Coronary artery (tissue), 2 donors: Measurements from ENCODE around the gene C19orf67.

Experiments
- DNase-seq: peaks from one replicate; pipeline ENCODE4 v3.0.0-alpha.2; 2017; ENCODE audit warnings: low spot score
- H3K27ac ChIP-seq, 2 donors: fragments of 200-600 bp; sonication (generic); one replicate each; pipeline ENCODE4 v1.5.1; 2016 to 2019
- H3K4me3 ChIP-seq: fragments of 200-600 bp; sonication (generic); 2 replicates; pipeline ENCODE4 v1.5.1; 2016; ENCODE audit warnings: mild to moderate bottlenecking, moderate library complexity
- TF ChIP-seq, protein P1 (sequence below): fragments of 200-600 bp; sonication (generic); IDR thresholded peaks from one replicate; pipeline ENCODE4 v1.5.1; 2019; ENCODE audit warnings: antibody characterized with exemption

The C19orf67 gene

DNA sequence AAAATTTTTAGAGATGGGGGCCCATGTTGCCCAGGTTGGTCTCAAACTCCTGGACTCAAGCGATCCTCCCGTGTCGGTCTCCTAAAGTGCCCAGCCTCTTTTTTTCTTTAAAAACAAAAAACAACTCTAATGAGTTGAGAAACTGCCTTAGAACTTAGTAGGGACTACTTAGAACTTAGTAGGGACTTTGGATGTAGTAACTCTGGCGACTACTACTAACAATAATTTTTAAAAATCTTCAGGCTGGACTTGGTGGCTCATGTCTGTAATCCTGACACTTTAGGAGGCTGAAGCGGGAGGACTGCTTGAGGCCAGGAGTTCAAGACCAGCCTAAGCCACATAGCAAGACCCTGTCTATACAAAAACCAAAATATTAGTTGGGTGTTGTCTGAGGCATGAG is 515 bp upstream of the C19orf67 start:
- Histone ChIP-seq H3K27ac (no peak overlapping the region), H3K4me3 (no peak overlapping the region)
- TF ChIP-seq, protein P1, sequence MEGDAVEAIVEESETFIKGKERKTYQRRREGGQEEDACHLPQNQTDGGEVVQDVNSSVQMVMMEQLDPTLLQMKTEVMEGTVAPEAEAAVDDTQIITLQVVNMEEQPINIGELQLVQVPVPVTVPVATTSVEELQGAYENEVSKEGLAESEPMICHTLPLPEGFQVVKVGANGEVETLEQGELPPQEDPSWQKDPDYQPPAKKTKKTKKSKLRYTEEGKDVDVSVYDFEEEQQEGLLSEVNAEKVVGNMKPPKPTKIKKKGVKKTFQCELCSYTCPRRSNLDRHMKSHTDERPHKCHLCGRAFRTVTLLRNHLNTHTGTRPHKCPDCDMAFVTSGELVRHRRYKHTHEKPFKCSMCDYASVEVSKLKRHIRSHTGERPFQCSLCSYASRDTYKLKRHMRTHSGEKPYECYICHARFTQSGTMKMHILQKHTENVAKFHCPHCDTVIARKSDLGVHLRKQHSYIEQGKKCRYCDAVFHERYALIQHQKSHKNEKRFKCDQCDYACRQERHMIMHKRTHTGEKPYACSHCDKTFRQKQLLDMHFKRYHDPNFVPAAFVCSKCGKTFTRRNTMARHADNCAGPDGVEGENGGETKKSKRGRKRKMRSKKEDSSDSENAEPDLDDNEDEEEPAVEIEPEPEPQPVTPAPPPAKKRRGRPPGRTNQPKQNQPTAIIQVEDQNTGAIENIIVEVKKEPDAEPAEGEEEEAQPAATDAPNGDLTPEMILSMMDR: no peak
- DNase-seq: no peak

DNA sequence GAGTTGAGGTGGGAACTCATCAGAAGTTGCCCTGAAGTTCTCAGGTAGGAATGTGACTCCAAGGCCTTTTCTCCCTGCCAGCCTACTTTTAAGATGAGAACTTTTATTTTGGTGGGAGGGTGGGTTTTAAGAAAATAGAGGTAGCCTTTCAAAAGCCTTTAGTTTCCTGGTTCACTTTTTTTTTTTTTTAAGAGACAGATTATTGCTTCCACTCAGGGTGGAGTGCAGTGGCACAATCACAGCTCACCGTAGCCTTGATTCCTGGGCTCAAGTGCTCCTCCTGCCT is 3.0 kb downstream of the C19orf67 start:
- peak overlapping the region; percentile 95 for H3K4me3 ChIP-seq
- TF ChIP-seq, protein P1: no peak
- H3K27ac ChIP-seq: peak overlapping the region; percentile 75 to 98
- no peak for DNase-seq

DNA sequence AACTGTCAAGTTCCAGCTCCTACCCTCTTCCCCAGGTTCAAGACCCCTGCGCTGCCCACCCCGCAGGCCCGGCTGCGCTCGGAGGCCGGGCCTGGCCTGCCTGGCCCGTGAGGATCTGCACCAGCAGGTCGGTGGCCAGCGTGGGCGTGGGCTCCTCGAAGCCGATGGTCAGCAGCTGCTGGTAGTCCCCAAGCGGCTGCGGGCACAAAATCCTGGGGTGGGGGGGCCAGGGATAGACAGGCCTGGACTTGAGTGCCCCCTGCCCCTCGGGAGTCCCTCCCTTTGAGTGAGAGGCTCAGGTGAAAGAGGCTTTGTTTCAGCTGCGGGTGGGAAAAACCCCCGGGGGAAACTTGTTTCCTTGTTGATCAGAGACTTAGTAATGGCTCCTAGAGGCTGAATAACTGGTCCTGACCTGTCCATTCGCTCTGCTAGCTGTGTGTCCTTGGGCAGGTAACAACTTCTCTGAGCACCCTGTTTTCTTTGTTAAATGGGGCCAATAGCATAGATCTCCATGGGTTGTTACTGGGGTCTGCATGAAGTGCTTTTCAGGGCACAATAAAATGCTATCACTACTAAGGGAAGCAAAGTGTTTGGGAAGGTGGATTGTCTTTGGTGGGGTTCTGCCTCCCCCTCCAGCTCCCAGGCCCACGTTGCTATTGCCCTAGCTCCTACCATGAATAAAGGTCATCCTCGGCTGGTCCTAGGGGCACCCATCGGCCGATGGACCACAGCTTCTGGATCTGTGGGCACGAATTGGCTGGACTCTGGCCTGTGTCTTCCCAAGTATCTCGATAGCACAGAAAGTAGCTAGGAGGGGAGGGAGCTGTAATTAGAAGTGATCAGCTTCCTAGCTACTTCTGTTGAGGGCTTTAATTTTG is 3.5 kb downstream of the C19orf67 start:
- no peak for DNase-seq
- Histone ChIP-seq H3K4me3 (peak overlapping the region; percentile 95), H3K27ac (peak overlapping the region; percentile 75 to 98)
- TF ChIP-seq, protein P1: no peak

DNA sequence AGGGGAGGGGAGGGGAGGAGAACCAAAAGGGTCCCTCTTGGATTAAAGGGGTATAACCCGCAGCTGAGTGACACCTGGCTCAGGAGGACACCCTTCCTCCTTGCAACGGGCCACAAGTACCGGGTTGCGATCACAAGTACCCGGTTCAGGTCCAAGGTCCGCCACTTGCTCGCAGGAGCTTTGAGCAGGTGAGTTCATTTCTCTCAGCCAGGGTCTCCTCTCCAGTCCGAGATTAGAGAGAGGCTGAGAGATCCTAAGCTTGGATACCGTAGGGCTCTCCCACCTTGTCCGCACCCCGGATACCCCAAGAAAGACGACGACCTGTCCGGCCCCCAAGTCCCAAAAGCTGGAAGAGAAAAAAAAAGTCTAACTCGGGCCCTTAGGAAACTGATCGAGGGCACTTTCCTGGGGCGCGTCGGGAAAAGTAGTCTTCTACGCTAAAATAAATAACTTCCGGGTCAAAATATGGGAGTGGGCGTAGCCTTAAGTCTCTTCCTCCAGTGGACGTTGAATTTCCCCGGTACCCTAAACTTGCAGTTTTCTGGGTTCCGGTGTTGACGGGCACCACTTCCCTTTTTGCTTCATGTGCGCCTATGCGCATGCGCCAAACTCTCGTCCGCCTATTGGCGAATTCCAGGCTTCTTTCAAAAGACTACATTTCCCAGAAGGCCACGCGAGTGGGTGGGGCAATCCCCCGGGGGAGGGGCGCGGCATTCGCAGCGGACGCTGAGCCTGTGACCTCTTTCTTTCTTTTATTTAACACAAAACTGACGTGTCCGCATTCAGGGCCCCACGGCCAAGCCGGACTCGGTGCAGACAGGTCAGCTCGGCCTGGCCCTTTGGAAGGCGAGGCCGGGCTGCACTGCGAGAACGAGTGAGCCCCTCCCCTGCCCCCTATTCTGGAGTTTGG is 4.4 kb downstream of the C19orf67 start:
- peak; percentile 99 for DNase-seq
- TF ChIP-seq, protein P1: no peak
- Histone ChIP-seq H3K4me3 (peak overlapping the region; percentile 95), H3K27ac (peak overlapping the region; percentile 86 to 98)

DNA sequence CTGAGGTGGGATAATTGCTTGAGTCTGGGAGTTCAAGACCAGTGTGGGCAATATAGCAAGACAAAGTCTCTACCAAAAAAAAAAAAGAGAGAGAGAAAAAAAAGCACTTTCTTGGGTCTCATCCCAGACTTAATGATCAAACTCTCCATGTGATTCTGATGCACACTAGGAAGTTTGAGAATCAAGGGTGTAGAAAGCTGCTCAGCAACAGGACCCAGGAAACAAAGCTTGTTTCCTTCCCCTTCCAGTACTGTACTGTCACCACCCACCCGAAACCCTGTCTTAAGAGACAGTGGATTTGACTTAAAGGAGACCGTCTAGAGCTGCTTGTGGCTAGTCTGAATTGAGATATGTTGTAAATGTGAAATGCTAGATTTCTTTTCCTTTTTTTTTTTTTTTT is 7.2 kb downstream of the C19orf67 start:
- DNase-seq: no peak
- Histone ChIP-seq H3K4me3 (no peak overlapping the region), H3K27ac (peak overlapping the region in 1 of 2 donors; percentile 55)
- TF ChIP-seq, protein P1: no peak

DNA sequence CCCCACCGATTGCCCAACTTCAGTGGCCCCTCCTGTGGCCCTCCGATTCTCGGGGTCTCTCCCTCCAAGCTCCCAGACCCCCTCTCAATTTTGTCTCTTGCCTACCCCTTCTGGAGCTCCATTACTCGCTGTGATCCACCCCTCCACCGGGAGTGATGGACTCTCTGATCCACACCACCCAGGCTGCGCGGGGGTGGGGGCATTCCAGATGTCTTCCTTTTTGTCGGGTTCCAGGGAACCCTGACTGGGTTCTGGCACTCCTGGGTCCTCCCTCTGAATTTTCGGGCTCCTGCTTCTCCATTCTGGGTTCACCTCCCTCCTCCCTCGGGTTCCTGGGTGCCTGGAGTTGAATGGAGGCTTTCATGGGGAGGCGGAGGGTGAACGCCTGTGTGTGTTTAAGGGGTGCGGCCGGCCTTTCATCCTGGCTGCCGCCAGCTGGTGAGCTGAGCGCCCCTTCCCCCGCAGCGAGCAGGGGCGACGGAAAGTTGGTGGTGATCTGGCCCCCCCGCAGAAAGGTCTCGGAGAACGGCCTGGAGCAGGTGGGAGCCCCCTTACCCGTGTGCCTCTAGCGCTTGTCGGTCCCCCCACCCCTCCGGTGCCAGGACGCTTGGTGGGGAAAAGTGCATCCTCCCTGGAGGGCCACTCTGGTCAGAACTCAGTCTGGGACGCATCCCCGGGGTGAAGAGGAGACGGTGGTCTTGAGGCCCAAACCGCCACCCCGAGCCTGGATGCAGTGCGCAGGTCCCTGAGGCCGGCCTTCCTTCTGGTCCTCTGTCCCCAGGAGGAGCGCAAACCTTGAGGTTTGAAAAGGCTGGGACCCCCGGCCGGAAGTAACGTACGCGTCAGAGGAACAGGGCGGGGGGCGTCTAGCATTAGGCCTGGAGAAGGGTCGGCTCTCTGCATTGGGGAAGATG is 11.4 kb downstream of the C19orf67 start:
- peak overlapping the region; percentile 85 to 97 for H3K27ac ChIP-seq
- TF ChIP-seq, protein P1: no peak
- peak overlapping the region; percentile 83 for H3K4me3 ChIP-seq
- no peak for DNase-seq
